Measurements from ENCODE around the gene SPAG9.

SPAG9 gene

GRCh38 chr17:51120739-51121619, at the start of gene SPAG9:
Gene SPAG9 (minus strand): TSS chr17:51120868. CDS start chr17:51120656, 212 bp downstream.
- peak; percentile 76 to 84 for DNase-seq (ENCODE audit: low read depth in 1 of 2, low spot score in 1 of 2)

DNA sequence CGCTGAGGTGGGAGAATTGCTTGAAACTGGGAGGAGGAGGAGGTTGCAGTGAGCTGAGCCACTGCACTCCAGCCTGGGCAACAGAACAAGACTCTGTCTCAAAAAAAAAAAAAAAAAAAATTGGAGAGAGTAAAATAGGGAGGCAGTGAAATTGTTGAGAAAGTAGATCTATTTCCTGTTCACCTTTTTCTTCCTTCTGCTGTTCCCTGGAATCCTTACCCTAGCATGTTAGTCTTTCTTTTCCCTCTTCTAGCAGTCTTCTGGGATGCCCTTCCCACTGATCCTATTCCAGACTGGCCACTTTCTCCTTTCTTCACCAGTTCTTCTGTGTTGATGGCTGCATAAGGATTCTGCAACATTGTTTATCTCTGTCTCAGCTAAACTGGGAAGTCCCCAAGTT, 48.7 kb upstream of the SPAG9 start:
- DNase-seq (ENCODE audit: low read depth in 1 of 2, low spot score in 1 of 2): no peak

DNA sequence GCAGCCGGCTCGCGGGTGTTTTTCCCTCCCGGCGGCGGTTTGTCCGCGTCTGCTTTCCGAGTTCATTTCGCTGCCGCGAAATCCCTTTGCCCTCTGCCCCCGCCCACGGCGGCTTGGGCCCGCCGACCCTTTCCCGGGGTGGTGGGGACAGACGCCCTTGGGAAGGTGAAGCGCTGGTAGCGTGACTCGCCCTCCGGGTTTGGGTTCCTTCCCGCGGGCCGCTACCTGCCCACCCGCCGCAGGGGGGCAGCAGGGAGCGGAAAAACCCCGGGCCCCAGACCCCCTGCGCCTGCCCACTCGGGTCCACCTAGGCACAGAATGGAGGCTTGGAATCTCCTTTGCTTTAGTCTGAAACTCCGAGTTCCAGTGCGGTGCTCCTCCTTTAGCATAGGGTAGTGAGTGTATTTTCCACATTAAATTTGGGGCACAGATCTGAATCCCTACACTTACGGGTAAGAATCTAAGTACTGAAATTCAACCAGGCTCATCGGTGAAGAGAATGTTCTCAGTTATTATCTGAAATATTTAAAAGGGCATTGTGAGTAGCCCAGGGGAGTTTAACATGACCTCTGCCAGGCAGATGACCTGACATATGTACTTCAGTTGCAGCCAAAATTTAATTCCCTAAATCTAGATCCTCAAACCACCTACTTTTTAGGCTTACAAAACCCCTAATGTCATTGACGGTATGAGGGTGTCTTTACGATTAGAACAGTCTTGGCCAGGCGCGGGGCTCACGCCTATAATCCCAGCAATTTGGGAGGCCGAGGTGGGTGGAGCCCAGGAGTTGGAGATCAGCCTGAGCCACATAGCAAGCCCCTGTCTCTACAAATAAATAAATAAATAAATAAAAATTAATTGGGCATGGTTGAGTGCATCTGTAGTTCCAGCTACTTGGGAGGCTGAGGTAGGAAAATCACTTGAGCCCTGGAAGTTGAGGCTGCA, 46.6 kb upstream of the SPAG9 start:
- peak; percentile 17 to 50 for DNase-seq (ENCODE audit: low read depth in 1 of 2, low spot score in 1 of 2)

- DNase-seq (ENCODE audit: low read depth in 1 of 2, low spot score in 1 of 2): peak; percentile 26 to 60
Measured at GRCh38 chr17:51166198-51166986, 45.7 kb upstream of the SPAG9 start, which contains the start of gene NME2. Gene NME2 (plus strand): TSS chr17:51166411. CDS start chr17:51166831, 420 bp downstream.

- peak in 1 of 2 donors; percentile 2 for DNase-seq (ENCODE audit: low read depth in 1 of 2, low spot score in 1 of 2)
Measured at GRCh38 chr17:51165680-51166197, 45.1 kb upstream of the SPAG9 start.

- no peak for DNase-seq (ENCODE audit: low read depth in 1 of 2, low spot score in 1 of 2)
Measured at GRCh38 chr17:51164911-51165679, 44.4 kb upstream of the SPAG9 start.

GRCh38 chr17:51161541-51161940, 40.9 kb upstream of the SPAG9 start:
- no peak for DNase-seq (ENCODE audit: low read depth in 1 of 2, low spot score in 1 of 2)

DNA sequence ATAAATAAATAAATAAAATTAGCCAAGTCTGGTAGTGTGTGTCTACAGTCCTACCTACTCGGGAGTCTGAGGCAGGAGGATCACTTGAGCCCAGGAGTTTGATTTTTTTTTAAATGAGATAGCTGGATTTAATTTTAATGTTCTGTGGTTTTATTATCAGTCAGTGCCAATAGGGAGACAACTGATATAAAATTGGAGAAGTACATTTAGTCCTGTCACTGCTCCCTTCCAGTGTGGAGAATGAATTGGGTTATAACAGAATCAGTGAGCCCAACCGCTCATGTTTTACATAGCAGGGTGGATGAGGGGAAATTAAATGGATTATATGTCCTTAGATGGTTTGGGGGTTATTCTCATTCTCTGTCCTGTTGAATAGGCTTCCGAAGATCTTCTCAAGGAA, 38.9 kb upstream of the SPAG9 start:
- DNase-seq (ENCODE audit: low read depth in 1 of 2, low spot score in 1 of 2): no peak

GRCh38 chr17:51155416-51155815, 34.7 kb upstream of the SPAG9 start:
- no peak for DNase-seq (ENCODE audit: low read depth in 1 of 2, low spot score in 1 of 2)

- DNase-seq (ENCODE audit: low read depth in 1 of 2, low spot score in 1 of 2): no peak
Measured at GRCh38 chr17:51154176-51154575, 33.5 kb upstream of the SPAG9 start.

DNA sequence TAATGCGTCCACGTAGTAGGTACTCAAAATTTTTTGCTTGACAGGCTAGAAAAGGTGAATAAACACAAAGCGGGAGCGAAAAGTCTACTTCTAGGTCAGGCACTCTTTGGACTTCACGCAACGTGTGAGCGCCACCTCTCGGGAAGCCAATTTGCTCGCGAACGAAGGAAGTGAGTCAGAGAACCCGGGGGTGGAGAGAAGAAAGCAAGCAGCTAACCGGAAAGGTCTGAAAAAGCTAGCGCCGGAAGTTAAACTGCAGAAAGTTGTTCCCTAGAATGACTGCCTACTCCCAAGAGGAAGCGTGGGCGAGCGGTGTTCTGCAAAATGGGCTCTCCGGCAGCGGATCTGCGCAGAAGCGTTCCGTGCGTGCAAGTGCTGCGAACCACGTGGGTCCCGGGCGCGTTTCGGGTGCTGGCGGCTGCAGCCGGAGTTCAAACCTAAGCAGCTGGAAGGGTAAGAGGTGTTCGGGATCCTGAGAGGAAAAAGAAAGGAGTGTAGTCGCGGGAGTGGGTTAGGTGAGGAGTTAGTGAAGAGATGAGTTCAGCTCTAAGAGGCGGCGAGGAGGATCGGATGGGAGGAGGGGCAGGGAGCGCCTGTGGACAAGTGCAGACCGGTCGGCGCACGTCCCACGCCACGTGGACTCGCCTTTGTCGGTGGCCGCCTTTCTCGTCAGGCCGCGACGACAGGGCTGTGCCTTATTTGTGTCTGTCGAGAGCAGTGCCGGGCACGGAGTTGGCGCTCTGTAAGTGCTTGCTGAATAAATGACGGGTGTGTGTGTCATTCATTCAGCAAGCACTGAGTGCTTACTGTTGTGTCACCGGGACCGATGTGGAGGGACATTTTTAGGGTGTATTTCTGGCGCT, 32.8 kb upstream of the SPAG9 start, which contains the start of gene NME1:
NME1 (plus strand) TSS at position 350 of the 863 bp plus-strand sequence. CDS start 2,096 bp downstream, outside the sequence.
- peak; percentile 94 to 98 for DNase-seq (ENCODE audit: low read depth in 1 of 2, low spot score in 1 of 2)

GRCh38 chr17:51152766-51153209, 32.1 kb upstream of the SPAG9 start:
- DNase-seq (ENCODE audit: low read depth in 1 of 2, low spot score in 1 of 2): no peak

DNA sequence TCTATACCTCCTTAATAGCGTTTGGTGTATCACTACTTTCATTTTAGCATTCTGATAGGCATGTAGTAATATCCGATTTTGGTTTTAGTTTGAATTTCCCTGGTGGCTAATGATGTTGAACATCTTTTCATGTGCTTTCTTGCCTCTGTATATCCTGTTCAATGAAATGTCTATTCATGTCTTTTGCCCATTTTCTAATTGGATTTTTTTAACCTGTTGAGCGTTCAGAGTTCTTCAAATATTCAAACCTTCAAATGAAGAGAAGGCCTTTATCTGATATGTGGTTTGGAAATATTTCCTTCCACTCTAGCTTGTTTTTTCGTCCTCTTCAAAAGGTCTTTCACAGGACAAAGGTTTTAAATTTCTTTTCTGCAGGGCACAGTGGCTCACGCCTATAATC, 30.3 kb upstream of the SPAG9 start:
- no peak for DNase-seq (ENCODE audit: low read depth in 1 of 2, low spot score in 1 of 2)

DNA sequence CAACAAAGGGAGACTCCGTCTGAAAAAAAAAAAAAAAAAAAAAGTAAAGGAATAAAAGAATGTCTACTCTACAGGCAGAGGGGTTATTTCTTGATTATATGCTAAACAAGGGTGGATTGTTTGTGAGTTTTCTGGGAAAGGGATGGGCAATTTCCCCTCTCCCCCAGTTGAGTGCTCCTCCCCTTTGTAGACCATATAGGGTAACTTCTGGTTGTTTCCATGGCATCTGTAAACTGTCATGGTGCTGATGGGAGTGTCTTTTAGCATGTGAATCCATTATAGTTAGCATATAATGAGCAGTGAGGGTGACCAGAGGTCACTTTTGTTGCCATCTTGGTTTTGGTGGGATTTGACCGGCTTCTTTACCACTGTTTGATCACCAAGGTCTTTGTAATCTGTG, 28.5 kb upstream of the SPAG9 start:
- DNase-seq (ENCODE audit: low read depth in 1 of 2, low spot score in 1 of 2): no peak

GRCh38 chr17:51147650-51148049, 27.0 kb upstream of the SPAG9 start:
- no peak for DNase-seq (ENCODE audit: low read depth in 1 of 2, low spot score in 1 of 2)

DNA sequence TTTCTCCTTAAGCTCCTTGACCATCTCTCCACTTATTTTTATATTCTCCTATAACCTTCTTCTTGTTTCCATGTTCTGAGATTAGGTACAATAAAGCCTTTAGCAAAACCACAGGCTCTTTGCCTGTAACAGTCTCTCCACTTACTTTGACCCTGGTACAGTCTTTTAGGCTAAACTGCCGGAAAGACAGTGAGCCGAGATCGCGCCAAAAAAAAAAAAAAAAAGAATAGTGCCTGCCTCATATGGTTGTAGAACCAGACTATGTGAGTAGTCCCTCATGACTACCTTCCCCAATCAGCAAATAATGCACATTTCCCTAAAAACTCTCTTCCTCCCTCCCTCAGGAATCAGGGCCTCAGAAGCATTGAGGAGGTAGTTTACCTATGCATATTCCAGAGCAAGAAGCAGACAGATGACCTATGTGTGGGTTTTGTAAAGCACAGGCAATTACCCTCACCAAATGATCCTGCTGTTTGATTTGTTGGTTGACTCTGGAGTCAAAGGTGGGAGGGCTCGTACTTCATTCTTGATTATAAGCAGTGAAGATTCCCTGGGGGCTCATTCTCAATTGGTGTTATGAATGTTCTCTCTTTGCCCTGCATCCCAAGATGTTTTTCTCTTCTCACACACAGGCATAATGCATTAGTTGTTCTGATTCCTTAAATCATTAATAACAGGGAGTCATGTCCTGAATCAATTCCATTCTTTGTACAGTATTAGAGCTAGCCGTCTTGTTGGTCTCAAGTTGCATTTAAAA, 23.8 kb upstream of the SPAG9 start:
- DNase-seq (ENCODE audit: low read depth in 1 of 2, low spot score in 1 of 2): no peak

GRCh38 chr17:51142597-51142996, 21.9 kb upstream of the SPAG9 start:
- no peak for DNase-seq (ENCODE audit: low read depth in 1 of 2, low spot score in 1 of 2)

- no peak for DNase-seq (ENCODE audit: low read depth in 1 of 2, low spot score in 1 of 2)
Measured at GRCh38 chr17:51135956-51136355, 15.3 kb upstream of the SPAG9 start.

Measured in activated T-helper 1 cell treated with anti-CD3 and anti-CD28 coated beads, Interleukin-2, amount 50 U/mL, for 16 hours (primary cell).